ENCODE results near the gene TMEM128. TPM values are rescaled to one million over a fixed set of nuclear protein-coding genes. Genes with fewer than 3 reads are reported as not detected.

Gene TMEM128
- total and polyA plus RNA-seq, 2 of the 13 experiments (the other 11 are each of a cell fraction or from before 2014, with no cell fraction given) = 19.4 to 27.9 TPM

DNA sequence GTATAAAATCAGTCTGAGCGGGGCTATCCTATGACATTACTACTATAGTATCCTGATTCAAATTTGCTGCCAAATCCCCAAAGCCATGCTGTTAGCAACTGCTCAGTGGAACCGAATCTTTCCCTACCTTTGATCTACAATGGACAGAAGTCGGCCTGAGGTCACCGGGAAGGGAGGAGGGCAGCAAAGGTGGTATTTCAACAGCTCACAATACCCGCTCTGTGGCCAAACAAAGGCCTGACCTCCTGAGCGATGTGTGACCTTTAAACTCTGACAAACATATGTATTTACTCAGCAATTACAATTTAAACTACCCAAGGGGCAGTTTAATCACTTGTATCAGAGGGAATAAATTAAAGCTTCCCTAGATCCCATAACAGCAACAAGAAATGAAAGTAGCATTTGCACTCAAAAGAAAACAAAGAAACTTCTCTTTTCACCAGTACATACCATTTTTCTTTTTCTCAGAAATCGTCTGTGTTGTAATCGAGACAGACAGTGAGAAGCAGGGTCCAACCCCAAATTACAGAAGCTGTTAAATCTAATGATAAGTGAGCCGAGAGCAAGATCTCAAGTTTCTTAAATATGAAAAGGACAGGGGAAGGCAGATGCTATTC is 11.6 kb upstream of the TMEM128 start (continued):
- no peak for TF ChIP-seq ZNF678 (CRISPR knock-in tag; IDR thresholded peaks at IDR 0.05)
- TF ChIP-seq JUN (CRISPR knock-in tag; IDR thresholded peaks at IDR 0.05) = 0 out of 2 replicates have a peak, but pooled peaks have one; percentile 36
- TF ChIP-seq, protein P1, sequence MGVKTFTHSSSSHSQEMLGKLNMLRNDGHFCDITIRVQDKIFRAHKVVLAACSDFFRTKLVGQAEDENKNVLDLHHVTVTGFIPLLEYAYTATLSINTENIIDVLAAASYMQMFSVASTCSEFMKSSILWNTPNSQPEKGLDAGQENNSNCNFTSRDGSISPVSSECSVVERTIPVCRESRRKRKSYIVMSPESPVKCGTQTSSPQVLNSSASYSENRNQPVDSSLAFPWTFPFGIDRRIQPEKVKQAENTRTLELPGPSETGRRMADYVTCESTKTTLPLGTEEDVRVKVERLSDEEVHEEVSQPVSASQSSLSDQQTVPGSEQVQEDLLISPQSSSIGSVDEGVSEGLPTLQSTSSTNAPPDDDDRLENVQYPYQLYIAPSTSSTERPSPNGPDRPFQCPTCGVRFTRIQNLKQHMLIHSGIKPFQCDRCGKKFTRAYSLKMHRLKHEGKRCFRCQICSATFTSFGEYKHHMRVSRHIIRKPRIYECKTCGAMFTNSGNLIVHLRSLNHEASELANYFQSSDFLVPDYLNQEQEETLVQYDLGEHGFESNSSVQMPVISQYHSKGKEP (CRISPR knock-in tag; IDR thresholded peaks at IDR 0.05) = no peak
- TF ChIP-seq ZNF607 (CRISPR knock-in tag; IDR thresholded peaks at IDR 0.05; ENCODE audit: borderline replicate concordance) = no peak
- TF ChIP-seq SPEN (CRISPR knock-in tag; IDR thresholded peaks at IDR 0.05; ENCODE audit: low read depth) = no peak
- TF ChIP-seq ZNF569 (CRISPR knock-in tag; IDR thresholded peaks at IDR 0.05; ENCODE audit: borderline replicate concordance) = no peak
- peak; percentile 96 to 99 for TF ChIP-seq NR2F1 (CRISPR knock-in tag; IDR thresholded peaks at IDR 0.05)
- TF ChIP-seq, protein P2, sequence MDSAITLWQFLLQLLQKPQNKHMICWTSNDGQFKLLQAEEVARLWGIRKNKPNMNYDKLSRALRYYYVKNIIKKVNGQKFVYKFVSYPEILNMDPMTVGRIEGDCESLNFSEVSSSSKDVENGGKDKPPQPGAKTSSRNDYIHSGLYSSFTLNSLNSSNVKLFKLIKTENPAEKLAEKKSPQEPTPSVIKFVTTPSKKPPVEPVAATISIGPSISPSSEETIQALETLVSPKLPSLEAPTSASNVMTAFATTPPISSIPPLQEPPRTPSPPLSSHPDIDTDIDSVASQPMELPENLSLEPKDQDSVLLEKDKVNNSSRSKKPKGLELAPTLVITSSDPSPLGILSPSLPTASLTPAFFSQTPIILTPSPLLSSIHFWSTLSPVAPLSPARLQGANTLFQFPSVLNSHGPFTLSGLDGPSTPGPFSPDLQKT (CRISPR knock-in tag; IDR thresholded peaks at IDR 0.05; ENCODE audit: borderline replicate concordance) = no peak
- TF ChIP-seq ZNF530 (CRISPR knock-in tag; IDR thresholded peaks at IDR 0.05; ENCODE audit: low read depth) = no peak
- TF ChIP-seq, protein P3, sequence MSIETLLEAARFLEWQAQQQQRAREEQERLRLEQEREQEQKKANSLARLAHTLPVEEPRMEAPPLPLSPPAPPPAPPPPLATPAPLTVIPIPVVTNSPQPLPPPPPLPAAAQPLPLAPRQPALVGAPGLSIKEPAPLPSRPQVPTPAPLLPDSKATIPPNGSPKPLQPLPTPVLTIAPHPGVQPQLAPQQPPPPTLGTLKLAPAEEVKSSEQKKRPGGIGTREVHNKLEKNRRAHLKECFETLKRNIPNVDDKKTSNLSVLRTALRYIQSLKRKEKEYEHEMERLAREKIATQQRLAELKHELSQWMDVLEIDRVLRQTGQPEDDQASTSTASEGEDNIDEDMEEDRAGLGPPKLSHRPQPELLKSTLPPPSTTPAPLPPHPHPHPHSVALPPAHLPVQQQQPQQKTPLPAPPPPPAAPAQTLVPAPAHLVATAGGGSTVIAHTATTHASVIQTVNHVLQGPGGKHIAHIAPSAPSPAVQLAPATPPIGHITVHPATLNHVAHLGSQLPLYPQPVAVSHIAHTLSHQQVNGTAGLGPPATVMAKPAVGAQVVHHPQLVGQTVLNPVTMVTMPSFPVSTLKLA (IDR thresholded peaks at IDR 0.05) = no peak
- TF ChIP-seq KDM1A (CRISPR knock-in tag; IDR thresholded peaks at IDR 0.05) = no peak; the same call in 1 of the 2 replicates
- TF ChIP-seq, protein P4, sequence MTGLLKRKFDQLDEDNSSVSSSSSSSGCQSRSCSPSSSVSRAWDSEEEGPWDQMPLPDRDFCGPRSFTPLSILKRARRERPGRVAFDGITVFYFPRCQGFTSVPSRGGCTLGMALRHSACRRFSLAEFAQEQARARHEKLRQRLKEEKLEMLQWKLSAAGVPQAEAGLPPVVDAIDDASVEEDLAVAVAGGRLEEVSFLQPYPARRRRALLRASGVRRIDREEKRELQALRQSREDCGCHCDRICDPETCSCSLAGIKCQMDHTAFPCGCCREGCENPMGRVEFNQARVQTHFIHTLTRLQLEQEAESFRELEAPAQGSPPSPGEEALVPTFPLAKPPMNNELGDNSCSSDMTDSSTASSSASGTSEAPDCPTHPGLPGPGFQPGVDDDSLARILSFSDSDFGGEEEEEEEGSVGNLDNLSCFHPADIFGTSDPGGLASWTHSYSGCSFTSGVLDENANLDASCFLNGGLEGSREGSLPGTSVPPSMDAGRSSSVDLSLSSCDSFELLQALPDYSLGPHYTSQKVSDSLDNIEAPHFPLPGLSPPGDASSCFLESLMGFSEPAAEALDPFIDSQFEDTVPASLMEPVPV (CRISPR knock-in tag; IDR thresholded peaks at IDR 0.05) = no peak
- no peak for TF ChIP-seq FOXP1 (IDR thresholded peaks at IDR 0.05)
- peak; percentile 65 for TF ChIP-seq FOXP1 (CRISPR knock-in tag; IDR thresholded peaks at IDR 0.05)
- TF ChIP-seq ZNF138 (CRISPR knock-in tag; IDR thresholded peaks at IDR 0.05; ENCODE audit: low read depth) = no peak
- no peak for TF ChIP-seq NFE2 (CRISPR knock-in tag; IDR thresholded peaks at IDR 0.05)
- TF ChIP-seq RFXANK (CRISPR knock-in tag; IDR thresholded peaks at IDR 0.05) = no peak
- TF ChIP-seq SMAD1 (CRISPR knock-in tag; IDR thresholded peaks at IDR 0.05; ENCODE audit: borderline replicate concordance, low read depth) = no peak
- TF ChIP-seq ZNF768 (CRISPR knock-in tag; IDR thresholded peaks at IDR 0.05) = no peak
- no peak for TF ChIP-seq ARHGAP35 (CRISPR knock-in tag; IDR thresholded peaks at IDR 0.05; ENCODE audit: borderline replicate concordance)
- TF ChIP-seq NKX3-1 (CRISPR knock-in tag; IDR thresholded peaks at IDR 0.05) = 0 out of 2 replicates have a peak, but pooled peaks have one; percentile 18
- no peak for TF ChIP-seq ZNF839 (CRISPR knock-in tag; IDR thresholded peaks at IDR 0.05; ENCODE audit: borderline replicate concordance)
- peak; percentile 96 for TF ChIP-seq HMG20A (CRISPR knock-in tag; IDR thresholded peaks at IDR 0.05; ENCODE audit: borderline replicate concordance)
- peak; percentile 93 for TF ChIP-seq HNF4G (IDR thresholded peaks at IDR 0.05; ENCODE audit: borderline replicate concordance, low read depth, low read length)
- peak; percentile 84; the same call in 1 of the 2 replicates for TF ChIP-seq HNF4G (CRISPR knock-in tag; IDR thresholded peaks at IDR 0.05; ENCODE audit: borderline replicate concordance, low read depth)
- TF ChIP-seq ZNF562 (CRISPR knock-in tag; IDR thresholded peaks at IDR 0.05; ENCODE audit: borderline replicate concordance) = no peak
- TF ChIP-seq GTF2F1 (IDR thresholded peaks at IDR 0.05; ENCODE audit: low read length) = no peak

All from HepG2 (cell line).